Upper lobe of left lung (tissue), 6 donors: ENCODE results near the gene CLCN1. TPM values are rescaled to one million over a fixed set of nuclear protein-coding genes. Genes with fewer than 3 reads are reported as not detected.

ENCODE experiments used
- ATAC-seq, 2 donors: fragments of 200-7000 bp; cut with Tn5 transposase; one replicate each; pipeline ENCODE4 v1.9.1; 2022; ENCODE audit warnings: mild to moderate bottlenecking in 2 of 2, moderate library complexity in 2 of 2; ENCODE audit not compliant: low FRiP score in 2 of 2
- DNase-seq, 2 donors: peaks; one replicate each; pipeline ENCODE4 v3.0.0-alpha.2; 2019 to 2020
- H3K27ac ChIP-seq, 4 donors: fragments of 200-600 bp; sonication (generic); one replicate each; pipeline ENCODE4 v1.5.1; 2016 to 2019
- H3K27me3 ChIP-seq, 4 donors: fragments of 200-600 bp; sonication (generic); one replicate each; pipeline ENCODE4 v1.5.1; 2017 to 2019
- H3K36me3 ChIP-seq, 4 donors: fragments of 200-600 bp; sonication (generic); one replicate each; pipeline ENCODE4 v1.5.1; 2016 to 2019
- H3K4me1 ChIP-seq, 4 donors: fragments of 200-600 bp; sonication (generic); one replicate each; pipeline ENCODE4 v1.5.1; 2018 to 2019
- H3K4me3 ChIP-seq, 4 donors: fragments of 200-600 bp; sonication (generic); one replicate each; pipeline ENCODE4 v1.5.1; 2017 to 2019; ENCODE audit warnings: mild to moderate bottlenecking in 2 of 4, moderate library complexity in 1 of 4
- H3K9me3 ChIP-seq, 4 donors: fragments of 200-600 bp; sonication (generic); one replicate each; pipeline ENCODE4 v1.5.1; 2018 to 2019
- EP300 ChIP-seq, 4 donors: sonication (generic); formaldehyde crosslinking; IDR thresholded peaks; one replicate each; pipeline ENCODE4 v1.5.1; 2017; ENCODE audit warnings: antibody characterized with exemption in 4 of 4, control low read depth in 2 of 4
- POLR2A ChIP-seq, 4 donors: fragments of 450-650 bp; IDR thresholded peaks; one replicate each; pipeline ENCODE4 v1.5.1; 2016 to 2017; ENCODE audit warnings: antibody characterized with exemption in 4 of 4, mild to moderate bottlenecking in 2 of 4
- POLR2AphosphoS5 ChIP-seq, 2 donors: sonication (generic); formaldehyde crosslinking; IDR thresholded peaks; one replicate each; pipeline ENCODE4 v1.5.1; 2017; ENCODE audit warnings: antibody characterized with exemption in 2 of 2
- WGBS, 2 donors: methylation state at CpG; one replicate each; pipeline ENCODE4 v1.1.5; 2017 to 2018; 5-methylcytosine and 5-hydroxymethylcytosine counted together
- small RNA-seq, 4 donors: library from RNA; depleted of rRNA; stranded (forward); fragments of <200 nt; gene quantifications; one replicate each; pipeline ENCODE3, GENCODE V24; 2016
- total RNA-seq, 6 donors: library from RNA; depleted of rRNA in 4 of 6; stranded (reverse); fragments of >200 nt in 4 of 6; gene quantifications; one replicate each; pipeline versions ENCODE4 v1.1.0 to v1.2.1, GENCODE V29; 2016 to 2021
- TF ChIP-seq, protein P1 (sequence below), 6 experiments: fragments of 450-650 bp in 4 of 6; fragments of 200-600 bp in 2 of 6; sonication (generic) in 2 of 6; IDR thresholded peaks; one replicate each; pipeline ENCODE4 v1.5.1; 2016 to 2019; ENCODE audit warnings: antibody characterized with exemption in 6 of 6
- donor health status: DM: no; HTN: no; CAD: no; lungs with moderate emphysema.
- donor health status: DM: no; HTN: yes; CAD: no; lungs with severe emphysema.

CLCN1 gene
- total RNA-seq, 6 donors from 2014 or later, result 0.10 TPM; not detected in 5

GRCh38 chr7:143399642-143400041 lies 83.7 kb downstream of the CLCN1 start:
- Histone ChIP-seq H3K36me3 (peaks cover 0 to 5% (median 0%) of the 10 kb centered on the region in 4 donors), H3K9me3 (no peaks in the 10 kb centered on the region), H3K27ac (no peak overlapping the region), H3K4me3 (no peak overlapping the region), H3K27me3 (no peaks in the 10 kb centered on the region), H3K4me1 (peaks cover 14 to 20% (median 19%) of the 10 kb centered on the region in 4 donors)
- TF ChIP-seq POLR2AphosphoS5 (IDR thresholded peaks at IDR 0.05) (no peak), EP300 (IDR thresholded peaks at IDR 0.05) (no peak), POLR2A (IDR thresholded peaks at IDR 0.05) (no peak)
- TF ChIP-seq, protein P1, sequence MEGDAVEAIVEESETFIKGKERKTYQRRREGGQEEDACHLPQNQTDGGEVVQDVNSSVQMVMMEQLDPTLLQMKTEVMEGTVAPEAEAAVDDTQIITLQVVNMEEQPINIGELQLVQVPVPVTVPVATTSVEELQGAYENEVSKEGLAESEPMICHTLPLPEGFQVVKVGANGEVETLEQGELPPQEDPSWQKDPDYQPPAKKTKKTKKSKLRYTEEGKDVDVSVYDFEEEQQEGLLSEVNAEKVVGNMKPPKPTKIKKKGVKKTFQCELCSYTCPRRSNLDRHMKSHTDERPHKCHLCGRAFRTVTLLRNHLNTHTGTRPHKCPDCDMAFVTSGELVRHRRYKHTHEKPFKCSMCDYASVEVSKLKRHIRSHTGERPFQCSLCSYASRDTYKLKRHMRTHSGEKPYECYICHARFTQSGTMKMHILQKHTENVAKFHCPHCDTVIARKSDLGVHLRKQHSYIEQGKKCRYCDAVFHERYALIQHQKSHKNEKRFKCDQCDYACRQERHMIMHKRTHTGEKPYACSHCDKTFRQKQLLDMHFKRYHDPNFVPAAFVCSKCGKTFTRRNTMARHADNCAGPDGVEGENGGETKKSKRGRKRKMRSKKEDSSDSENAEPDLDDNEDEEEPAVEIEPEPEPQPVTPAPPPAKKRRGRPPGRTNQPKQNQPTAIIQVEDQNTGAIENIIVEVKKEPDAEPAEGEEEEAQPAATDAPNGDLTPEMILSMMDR (IDR thresholded peaks at IDR 0.05), result no peak
- DNase-seq, result no peak
- no peak for ATAC-seq
- 94 to 96% methylated on average over 12 to 20 of the region's 20 CpGs for WGBS, 2 donors

DNA sequence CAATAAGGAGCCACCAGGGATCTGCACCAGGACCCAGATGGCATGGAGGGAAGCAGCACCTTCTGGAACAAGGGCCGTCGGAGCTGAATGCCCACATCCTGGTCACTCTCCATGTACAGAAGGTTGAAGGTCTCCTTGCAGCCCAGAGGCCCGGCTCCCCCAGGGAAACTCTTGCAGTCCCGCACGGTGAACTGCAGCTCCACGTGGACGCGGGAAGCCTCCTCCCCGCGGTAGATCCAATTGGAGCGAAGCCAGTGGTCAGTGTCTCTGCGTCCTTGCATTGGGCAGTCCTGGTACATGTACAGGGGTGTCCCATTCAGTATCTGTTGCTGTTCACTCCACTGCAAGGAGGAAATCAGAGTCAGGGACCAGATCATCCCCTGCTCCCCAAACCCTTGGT lies 85.4 kb downstream of the CLCN1 start:
- Histone ChIP-seq H3K9me3 (no peaks in the 10 kb centered on the region), H3K27me3 (no peaks in the 10 kb centered on the region), H3K4me1 (peaks cover under 1 to 4% (median 2%) of the 10 kb centered on the region in 4 donors), H3K36me3 (peaks cover 0 to 5% (median 0%) of the 10 kb centered on the region in 4 donors), H3K4me3 (no peak overlapping the region), H3K27ac (no peak overlapping the region)
- no peak for DNase-seq
- ATAC-seq, result no peak
- no peak for TF ChIP-seq EP300 (IDR thresholded peaks at IDR 0.05)
- no peak for TF ChIP-seq POLR2A (IDR thresholded peaks at IDR 0.05)
- TF ChIP-seq POLR2AphosphoS5 (IDR thresholded peaks at IDR 0.05), result no peak
- TF ChIP-seq, protein P1 (IDR thresholded peaks at IDR 0.05), result no peak
- WGBS, 2 donors, result 90 to 94% methylated on average over 11 to 12 of the region's 12 CpGs

Small RNAs within 50 kb of the gene (small RNA-seq; reads per million reads assigned to genes)
- gene MIR6892 (0.26 to 0.86 (median 0.45) reads per million in 4 donors), gene RN7SL481P (0 reads per million in 4 donors), gene RN7SL535P (0 reads per million in 4 donors)

Other genes starting within 250 kb of the CLCN1 start
- gene PIP, start 184.0 kb upstream of the CLCN1 start, total RNA-seq, result 10 to 100 TPM in 1 of 6 donors, under 1 TPM in 1, not detected in 4; 0.77 to 23.0 TPM
- not detected for gene TAS2R39, start 132.7 kb upstream of the CLCN1 start, total RNA-seq
- not detected for gene TAS2R40, start 94.1 kb upstream of the CLCN1 start, total RNA-seq
- gene GSTK1, start 52.7 kb upstream of the CLCN1 start, total RNA-seq, result 100 to 1,000 TPM; 140 to 194 (median 158) TPM
- 10 to 100 TPM; 13.6 to 52.7 (median 33.0) TPM for gene TMEM139, start 31.2 kb upstream of the CLCN1 start, total RNA-seq
- gene CASP2, start 27.8 kb upstream of the CLCN1 start, total RNA-seq, result 10 to 100 TPM in 5 of 6 donors, 1 to 10 TPM in 1; 9.1 to 34.8 (median 24.3) TPM
- gene FAM131B, start 46.6 kb downstream of the CLCN1 start, total RNA-seq, result 1 to 10 TPM in 1 of 6 donors, under 1 TPM in 4, not detected in 1; 0.59 to 5.7 (median 0.67) TPM
- 100 to 1,000 TPM in 5 of 6 donors, 10 to 100 TPM in 1; 44.6 to 345 (median 222) TPM for gene ZYX, start 65.2 kb downstream of the CLCN1 start, total RNA-seq
- gene EPHA1, start 92.7 kb downstream of the CLCN1 start, total RNA-seq, result 10 to 100 TPM in 4 of 6 donors, 1 to 10 TPM in 2; 5.3 to 18.9 (median 13.0) TPM
- 1 to 10 TPM in 2 of 6 donors, under 1 TPM in 1, not detected in 3; 0.83 to 3.1 (median 1.2) TPM for gene TAS2R60, start 127.3 kb downstream of the CLCN1 start, total RNA-seq
- under 1 TPM in 2 of 6 donors, not detected in 4; 0.46 to 0.54 TPM for gene TAS2R41, start 161.8 kb downstream of the CLCN1 start, total RNA-seq